HG03354 (cell line): ENCODE results near the gene ZNF747.

Source experiments
- ATAC-seq: cut with Tn5 transposase; IDR thresholded peaks from one replicate; pipeline ENCODE4 v1.9.1; 2021; ENCODE audit warnings: mild to moderate bottlenecking; ENCODE audit not compliant: unreplicated experiment, poor library complexity, severe bottlenecking

The ZNF747 gene

GRCh38 chr16:30521873-30522641, 12.6 kb downstream of the ZNF747 start:
- ATAC-seq = no peak

- ATAC-seq = no peak
These were observed 13.2 kb downstream of the ZNF747 start for GRCh38 chr16:30521476-30521872.

DNA sequence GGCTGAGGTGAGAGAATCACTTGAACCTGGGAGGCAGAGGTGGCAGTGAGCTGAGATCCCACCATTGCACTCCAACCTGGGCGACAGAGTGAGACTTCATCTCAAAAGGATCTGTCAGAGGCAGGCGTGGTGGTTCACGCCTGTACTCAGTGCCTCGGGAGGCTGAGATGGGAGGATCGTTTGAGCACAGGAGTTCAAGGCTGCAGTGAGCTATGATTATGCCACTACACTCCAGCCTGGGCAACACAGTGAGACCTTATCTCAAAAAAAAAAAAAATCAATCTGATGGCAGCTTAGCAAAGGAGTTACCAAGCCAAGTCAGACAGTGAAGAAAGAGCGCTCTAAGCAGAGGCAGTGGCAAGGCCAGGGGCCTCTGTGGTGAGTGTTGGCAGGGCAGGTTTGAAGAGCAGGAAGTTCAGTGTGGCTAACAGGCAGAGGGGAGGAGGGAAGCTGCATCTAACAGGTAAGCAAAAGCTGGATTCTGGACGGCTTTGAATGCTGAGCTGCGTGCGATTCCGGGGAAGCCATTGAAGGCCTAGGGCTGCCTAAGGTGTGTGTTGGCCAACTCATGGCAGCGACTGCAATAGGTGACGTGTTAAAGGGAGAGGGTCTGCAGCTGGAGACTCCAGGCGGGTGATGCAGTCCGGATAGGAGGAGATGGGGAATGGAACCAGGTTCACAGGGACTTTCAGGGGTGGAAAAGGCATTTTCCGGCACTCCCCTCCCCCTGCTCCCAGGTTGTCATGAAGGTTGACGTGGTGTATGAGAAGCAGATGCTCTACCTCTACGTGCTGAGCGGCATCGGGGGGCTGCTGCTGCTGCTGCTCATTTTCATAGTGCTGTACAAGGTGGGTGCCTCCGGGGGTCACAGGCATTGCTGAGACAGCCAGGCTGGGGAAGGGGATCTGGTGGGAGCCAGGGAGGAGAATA, 15.3 kb downstream of the ZNF747 start:
- no peak for ATAC-seq

- ATAC-seq = no peak
These were observed 16.1 kb downstream of the ZNF747 start for GRCh38 chr16:30518552-30518951.

DNA sequence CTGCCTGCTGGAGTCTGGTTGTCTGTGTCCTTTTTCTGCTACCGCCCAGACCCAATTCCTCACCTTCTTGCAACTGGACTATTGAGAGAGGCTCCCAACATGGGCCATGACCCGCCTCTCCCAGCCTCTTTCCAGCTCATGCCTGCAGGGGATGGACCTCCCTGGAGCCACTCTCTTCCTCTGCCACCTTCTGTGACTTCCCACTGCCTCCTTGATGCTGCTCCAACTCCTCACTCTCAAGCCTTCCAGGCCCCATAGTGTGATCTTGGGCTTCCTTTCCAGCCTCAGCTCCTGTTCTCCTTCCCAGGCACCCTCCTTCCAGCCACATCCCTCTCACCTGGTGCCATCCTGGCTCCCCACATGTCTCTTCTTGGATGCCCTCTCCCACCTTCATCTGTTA, 19.4 kb downstream of the ZNF747 start:
- ATAC-seq = no peak

DNA sequence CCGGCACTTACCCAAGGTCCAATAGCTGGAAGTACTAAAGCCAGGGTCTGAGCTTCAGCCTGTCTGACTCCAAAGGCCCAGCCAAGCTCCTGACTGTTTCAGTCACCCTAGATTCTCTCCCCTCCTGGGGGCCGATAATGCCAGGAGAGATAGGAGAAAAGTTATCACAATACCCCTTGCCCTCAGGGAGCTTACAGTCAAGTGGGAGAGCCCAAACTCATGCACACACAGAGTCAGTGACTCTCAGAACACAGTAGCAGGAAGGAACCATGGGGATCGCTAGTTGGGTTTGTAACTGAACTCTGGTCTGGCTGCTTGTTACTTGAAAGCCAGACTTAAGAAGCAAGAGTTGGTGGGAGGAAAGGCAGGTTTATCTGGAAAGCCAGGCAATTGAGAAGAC, 23.1 kb downstream of the ZNF747 start:
- no peak for ATAC-seq

DNA sequence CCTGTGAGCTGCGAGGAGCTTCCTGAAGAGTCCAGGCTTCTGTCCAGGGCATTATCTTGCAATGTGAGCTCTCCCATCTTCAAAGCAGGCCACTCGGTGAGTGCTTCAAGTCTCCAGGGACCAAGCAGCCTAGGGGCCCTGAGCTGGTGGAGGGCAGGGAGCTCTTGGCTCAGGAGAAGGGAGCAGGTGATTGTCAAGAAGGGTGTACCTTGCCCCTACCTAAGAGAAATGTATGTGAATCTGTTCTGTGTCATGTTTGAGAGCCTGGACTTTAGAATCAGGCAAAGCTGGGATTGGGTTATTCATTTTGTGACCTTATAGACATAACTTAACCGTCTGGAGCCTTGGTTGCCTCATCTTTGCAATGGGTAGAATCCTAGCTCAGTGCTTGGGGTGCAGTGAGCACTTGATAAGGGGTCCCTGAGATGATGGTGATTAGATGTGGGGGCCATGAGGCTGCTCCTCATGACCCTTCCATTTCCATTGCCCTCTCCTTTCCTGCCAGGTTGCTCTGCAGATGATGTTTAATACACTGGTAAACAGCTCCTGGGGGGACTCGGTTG, 24.2 kb downstream of the ZNF747 start:
- ATAC-seq = no peak

- no peak for ATAC-seq
These were observed 25.4 kb downstream of the ZNF747 start for GRCh38 chr16:30509081-30509765.

- ATAC-seq = no peak
These were observed 31.0 kb downstream of the ZNF747 start for GRCh38 chr16:30503403-30504296.

DNA sequence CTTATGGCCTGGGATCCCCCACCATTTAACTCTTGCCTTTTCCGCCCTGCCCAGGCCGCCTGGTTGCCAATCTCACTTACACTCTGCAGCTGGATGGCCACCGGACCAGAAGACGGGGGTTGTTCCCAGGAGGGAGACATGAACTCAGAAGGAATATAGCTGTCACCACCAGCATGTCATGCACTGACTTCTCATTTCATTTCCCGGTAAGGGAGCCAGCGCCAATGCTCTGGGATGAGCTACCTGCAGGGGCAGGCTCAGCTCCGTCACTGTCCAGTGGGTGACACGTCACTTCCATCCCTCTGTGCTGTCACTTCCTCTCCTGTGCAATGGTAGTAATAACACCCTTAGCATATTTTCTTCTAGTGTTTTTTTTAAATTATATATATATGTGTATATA, 35.4 kb downstream of the ZNF747 start:
- no peak for ATAC-seq

DNA sequence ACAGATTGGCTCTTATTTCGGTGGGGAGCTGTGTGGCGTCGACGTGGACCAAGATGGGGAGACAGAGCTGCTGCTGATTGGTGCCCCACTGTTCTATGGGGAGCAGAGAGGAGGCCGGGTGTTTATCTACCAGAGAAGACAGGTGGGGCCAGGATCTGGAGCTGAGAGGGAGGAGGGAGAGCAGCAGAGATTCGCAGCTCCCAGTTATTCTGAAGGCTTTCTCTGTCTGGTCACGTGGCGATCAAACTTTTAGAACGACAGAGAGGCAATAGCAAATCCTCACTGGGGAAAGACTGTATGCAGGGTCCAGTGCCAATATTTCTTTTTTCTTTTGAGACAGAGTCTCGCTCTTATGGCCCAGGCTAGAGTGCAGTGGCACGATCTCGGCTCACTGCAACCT, 39.9 kb downstream of the ZNF747 start:
- ATAC-seq = no peak

- no peak for ATAC-seq
These were observed 40.6 kb downstream of the ZNF747 start for GRCh38 chr16:30493941-30494488.

DNA sequence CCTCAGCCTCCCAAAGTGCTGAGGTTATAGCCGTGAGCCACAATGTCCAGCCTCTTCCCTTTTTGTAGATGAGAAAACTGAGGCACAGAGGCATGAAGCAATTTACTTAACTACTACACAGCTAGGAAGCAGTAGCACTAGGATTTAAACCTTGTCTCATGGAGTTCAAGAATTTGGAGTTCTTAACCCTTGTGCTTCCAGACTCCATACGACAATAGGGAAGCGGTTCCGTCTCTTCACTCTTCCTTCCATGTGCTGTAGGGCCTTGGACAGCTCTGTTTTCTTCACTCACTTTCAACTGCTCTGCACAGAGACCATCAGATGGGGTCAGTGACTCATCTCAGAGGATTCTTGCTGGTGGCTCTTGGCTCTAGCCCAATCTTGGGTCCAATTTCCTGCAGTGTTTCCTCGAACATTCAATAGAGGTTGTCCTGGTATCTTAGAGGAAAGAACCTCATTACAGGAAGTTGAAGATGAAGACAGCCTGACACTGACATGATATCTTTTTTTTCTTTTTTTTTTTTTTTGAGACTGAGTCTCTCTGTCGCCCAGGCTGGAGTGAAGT, 42.8 kb downstream of the ZNF747 start:
- no peak for ATAC-seq

DNA sequence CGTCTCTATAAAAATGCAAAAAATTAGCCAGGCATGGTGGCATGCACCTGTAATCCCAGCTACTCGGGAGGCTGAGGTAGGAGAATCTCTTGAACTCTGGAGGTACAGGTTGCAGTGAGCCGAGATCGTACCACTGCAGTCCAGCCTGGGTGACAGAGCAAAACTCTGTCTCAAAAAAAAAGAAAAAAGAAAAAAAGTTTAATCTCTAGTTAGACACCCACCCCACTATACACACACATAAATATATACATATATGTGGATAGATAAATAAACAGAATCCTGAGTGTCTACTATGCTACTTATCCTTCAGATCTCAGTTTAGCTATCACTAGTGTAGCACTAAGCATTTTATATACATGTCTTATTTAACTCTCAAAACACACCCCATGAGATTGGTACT, 43.4 kb downstream of the ZNF747 start:
- ATAC-seq = no peak

DNA sequence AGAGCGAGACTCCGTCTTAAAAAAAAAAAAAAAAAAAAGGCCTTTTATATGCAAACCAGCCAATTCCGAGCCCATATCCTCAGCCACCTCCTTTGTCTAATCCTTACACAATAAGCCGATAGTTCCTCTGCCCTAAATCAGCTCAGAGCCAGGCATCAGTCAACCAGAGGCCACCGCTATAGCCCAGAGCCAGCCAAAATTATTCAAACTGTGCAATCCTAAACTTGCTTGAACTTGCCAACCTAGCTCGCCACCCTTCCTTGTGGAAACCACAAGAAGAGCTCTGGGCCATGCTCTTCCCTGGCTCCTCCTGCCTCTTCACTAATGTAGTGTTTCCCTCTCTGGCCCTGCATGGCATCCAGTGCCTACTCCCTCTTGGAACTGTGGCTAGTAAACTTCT, 44.4 kb downstream of the ZNF747 start:
- no peak for ATAC-seq

- ATAC-seq = no peak
These were observed 45.7 kb downstream of the ZNF747 start for GRCh38 chr16:30488764-30489605.

DNA sequence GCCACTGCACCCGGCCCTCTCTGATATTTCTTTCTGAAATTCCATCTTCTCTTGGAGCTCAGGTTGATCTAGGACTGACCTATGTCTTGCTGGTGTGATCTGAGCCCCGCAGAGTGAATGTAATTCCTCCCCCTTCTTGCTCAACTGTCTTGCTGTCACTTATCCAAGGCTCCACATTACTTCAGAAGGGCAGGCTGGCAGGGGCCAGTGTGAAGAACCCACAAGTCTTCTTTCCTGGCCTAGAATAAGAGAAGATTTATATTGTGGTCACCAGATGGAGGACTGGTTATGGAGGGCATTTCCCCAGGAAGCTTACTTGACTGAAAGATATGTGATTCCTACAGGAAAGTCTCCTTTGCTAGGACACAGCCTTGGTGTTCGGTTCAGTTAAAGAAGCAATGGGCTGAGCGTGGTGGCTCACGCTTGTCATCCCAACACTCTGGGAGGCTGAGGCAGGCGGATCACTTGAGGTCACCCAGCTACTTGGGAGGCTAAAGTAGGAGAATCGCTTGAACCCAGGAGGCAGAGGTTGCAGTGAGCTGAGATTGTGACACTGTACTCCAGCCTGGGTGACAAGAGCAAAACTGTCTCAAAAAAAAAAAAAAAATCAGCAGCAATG, 48.7 kb downstream of the ZNF747 start:
- no peak for ATAC-seq
